ENCODE measurements around the gene CBLN2.

DNA sequence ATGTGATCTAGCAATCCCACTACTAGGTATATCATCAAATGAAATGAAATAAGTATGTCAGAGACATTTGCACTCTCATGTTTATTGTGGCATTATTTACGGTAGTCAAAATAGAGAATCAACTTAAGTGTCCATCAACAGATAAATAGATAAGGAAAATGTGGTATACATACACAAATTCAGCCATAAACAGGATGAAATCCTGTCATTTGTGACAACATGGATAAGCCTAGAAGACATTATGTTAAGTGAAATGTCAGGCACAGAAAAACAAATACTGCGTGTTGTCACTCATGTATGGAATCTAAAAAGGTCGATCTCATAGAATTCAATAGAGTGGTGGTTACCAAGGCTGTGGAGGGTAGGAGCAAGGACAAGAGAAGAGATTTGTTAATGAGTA is 22.1 kb upstream of the CBLN2 start:
- no peak for TF ChIP-seq MAF1 (CRISPR knock-in tag; IDR thresholded peaks at IDR 0.05; ENCODE audit: borderline replicate concordance)
- no peak for TF ChIP-seq POLR2A (IDR thresholded peaks at IDR 0.05; ENCODE audit: insufficient read depth in 1 of 2, low read depth in 2 of 2, low read length in 2 of 2)
- no peak for TF ChIP-seq POLR2AphosphoS5 (IDR thresholded peaks at IDR 0.05; ENCODE audit: low read depth, low read length)
- TF ChIP-seq ZBTB21 (CRISPR knock-in tag; IDR thresholded peaks at IDR 0.05) = no peak
- TF ChIP-seq FOXK1 (CRISPR knock-in tag; IDR thresholded peaks at IDR 0.05; ENCODE audit: borderline replicate concordance, low read depth) = no peak
- TF ChIP-seq, protein P1, sequence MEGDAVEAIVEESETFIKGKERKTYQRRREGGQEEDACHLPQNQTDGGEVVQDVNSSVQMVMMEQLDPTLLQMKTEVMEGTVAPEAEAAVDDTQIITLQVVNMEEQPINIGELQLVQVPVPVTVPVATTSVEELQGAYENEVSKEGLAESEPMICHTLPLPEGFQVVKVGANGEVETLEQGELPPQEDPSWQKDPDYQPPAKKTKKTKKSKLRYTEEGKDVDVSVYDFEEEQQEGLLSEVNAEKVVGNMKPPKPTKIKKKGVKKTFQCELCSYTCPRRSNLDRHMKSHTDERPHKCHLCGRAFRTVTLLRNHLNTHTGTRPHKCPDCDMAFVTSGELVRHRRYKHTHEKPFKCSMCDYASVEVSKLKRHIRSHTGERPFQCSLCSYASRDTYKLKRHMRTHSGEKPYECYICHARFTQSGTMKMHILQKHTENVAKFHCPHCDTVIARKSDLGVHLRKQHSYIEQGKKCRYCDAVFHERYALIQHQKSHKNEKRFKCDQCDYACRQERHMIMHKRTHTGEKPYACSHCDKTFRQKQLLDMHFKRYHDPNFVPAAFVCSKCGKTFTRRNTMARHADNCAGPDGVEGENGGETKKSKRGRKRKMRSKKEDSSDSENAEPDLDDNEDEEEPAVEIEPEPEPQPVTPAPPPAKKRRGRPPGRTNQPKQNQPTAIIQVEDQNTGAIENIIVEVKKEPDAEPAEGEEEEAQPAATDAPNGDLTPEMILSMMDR (CRISPR knock-in tag; IDR thresholded peaks at IDR 0.05) = no peak
- no peak for TF ChIP-seq ZNF138 (CRISPR knock-in tag; IDR thresholded peaks at IDR 0.05; ENCODE audit: low read depth)
- TF ChIP-seq MAZ (IDR thresholded peaks at IDR 0.05; ENCODE audit: borderline replicate concordance, low read depth, low read length) = no peak
- no peak for TF ChIP-seq MAZ (CRISPR knock-in tag; IDR thresholded peaks at IDR 0.05; ENCODE audit: low read depth)
- TF ChIP-seq PCBP1 (IDR thresholded peaks at IDR 0.05; ENCODE audit: borderline replicate concordance, low read depth, low read length) = no peak
